GF-D8 (cell line): ENCODE results near the gene KCNG3.

Source experiments
- DNase-seq: peaks from one replicate; lab custom pipeline; 2025; lab: John Stamatoyannopoulos, UW

The KCNG3 gene

GRCh38 chr2:42493468-42494354 is at the start of gene KCNG3:
Gene KCNG3 (minus strand): TSS chr2:42493982. CDS start chr2:42493501, 481 bp downstream.
- DNase-seq = no peak

GRCh38 chr2:42542871-42543270 is 49.1 kb upstream of the KCNG3 start:
- DNase-seq = no peak

GRCh38 chr2:42537493-42537892 is 43.7 kb upstream of the KCNG3 start:
- no peak for DNase-seq

- DNase-seq = no peak
Measured at GRCh38 chr2:42532397-42532796, 38.6 kb upstream of the KCNG3 start.

- DNase-seq = no peak
Measured at GRCh38 chr2:42523341-42523740, 29.6 kb upstream of the KCNG3 start.

DNA sequence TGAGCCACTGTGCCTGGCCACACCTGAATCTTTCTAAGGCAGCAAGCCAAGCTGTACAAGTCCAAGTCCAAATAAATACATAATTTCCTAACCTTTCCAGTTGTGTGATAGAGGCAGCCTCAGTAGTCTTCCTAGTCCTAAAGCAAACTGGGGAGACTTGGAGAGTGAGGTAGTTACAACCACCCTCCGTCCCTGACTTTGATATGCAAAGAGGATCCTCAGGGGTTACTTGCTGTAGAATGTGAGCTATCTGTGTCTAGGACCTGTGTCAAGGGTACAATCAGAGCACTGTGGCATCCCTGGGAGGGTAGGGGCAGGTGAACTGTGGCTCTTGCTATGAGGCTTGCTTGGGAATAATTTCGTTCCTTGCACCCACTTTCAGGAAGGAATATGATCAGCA is 28.3 kb upstream of the KCNG3 start:
- no peak for DNase-seq

GRCh38 chr2:42519624-42520023 is 25.8 kb upstream of the KCNG3 start:
- DNase-seq = no peak

GRCh38 chr2:42516418-42516901 is 22.7 kb upstream of the KCNG3 start:
- no peak for DNase-seq

DNA sequence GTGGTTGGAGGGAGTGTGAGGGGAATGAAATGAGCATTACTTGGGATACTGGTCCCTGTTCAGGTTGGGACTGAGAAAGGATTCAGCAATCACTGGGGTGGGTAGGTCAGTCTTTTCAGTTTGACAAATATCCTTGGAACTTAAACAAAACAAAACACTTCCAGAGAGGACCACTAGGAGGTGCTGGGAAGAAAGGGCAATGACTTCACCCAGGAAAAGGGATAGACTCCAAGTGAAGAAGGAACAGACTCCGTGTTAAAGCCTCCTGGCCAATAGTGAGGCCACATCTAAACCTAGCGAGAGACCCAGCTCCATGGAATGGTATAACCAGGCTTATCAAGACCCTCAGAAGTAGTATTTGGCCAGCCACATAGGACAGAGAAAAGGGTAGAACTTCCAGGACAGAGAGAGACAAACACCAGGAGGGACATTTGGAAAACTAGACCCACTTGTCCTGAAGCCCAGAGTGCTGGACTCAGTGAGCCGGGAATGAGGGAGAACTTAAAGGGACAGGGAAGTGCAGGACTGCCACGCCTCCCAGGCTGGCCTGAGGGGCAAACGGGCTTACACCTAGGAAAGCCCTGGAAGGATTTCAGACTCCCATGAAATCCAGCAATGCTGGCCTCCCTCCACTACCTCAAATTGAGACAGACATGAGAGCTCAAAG is 19.6 kb upstream of the KCNG3 start:
- no peak for DNase-seq

GRCh38 chr2:42510608-42511243 is 16.9 kb upstream of the KCNG3 start:
- DNase-seq = no peak

GRCh38 chr2:42510191-42510590 is 16.4 kb upstream of the KCNG3 start:
- no peak for DNase-seq

GRCh38 chr2:42504364-42505230 is 10.8 kb upstream of the KCNG3 start:
- no peak for DNase-seq

DNA sequence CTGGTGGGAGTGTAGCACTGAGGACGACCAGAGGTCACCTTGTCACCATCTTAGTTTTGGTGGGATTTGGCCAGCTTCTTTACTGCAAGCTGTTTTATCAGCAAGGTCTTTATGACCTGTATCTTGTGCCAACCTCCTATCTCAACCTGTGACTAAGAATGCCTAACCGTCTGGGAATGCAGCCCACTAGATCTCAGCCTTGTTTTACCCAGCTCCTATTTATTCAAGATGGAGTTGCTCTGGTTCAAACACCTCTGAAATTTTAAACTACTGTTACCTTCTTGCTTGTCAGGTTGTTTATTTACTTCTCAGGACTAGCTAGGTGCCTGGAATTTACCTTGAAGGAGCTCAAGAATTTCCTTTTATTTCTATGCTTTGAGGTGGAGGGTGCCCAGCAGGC is 9.5 kb upstream of the KCNG3 start:
- DNase-seq = no peak

DNA sequence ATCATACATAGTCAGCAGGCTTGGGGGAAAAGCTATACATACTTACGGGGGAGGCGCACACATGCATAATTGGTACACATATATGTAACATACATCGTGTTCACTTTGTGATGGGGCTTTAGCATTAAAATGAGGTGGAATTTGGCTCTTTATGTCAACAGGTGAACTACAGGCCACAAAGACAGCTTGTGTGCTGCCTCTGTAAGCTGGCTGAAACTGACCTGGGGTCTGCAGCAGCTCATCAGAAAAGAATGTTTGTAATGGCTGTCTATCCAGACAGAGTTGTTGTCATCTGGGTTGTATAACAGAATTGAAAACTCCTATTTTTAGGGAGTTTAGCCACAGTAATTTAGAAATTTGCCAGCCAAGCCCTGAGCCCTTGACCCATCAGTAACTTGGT is 4.7 kb upstream of the KCNG3 start:
- no peak for DNase-seq

DNA sequence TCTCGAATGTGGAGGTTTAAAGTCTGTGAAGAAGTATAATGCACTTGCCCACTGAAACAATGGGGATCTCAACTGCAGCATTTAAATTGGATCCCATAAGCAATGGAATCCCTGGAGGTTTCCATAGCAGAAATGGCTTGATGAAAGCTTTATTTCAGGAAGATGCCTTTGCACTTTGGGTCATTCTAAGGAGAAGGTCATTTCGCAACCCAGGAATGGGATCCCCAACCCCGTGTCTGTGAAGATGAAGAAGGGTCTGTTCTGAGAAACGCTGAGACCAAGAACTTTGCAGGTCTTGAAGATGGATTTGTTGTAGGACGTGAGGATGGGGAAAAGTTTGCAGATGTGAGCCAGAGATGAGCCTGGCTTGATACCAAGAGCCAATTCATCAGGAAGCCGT is 1.8 kb upstream of the KCNG3 start:
- DNase-seq = no peak

- no peak for DNase-seq
Measured at GRCh38 chr2:42495234-42495581, 1.4 kb upstream of the KCNG3 start.

- no peak for DNase-seq
Measured at GRCh38 chr2:42494355-42495233, 812 bp upstream of the KCNG3 start.

GRCh38 chr2:42492691-42493467 is 903 bp downstream of the KCNG3 start:
- no peak for DNase-seq

- no peak for DNase-seq
Measured at GRCh38 chr2:42488297-42488696, 5.5 kb downstream of the KCNG3 start.
